Hair follicular keratinocyte (primary cell): Measurements from ENCODE around the gene LEAP2. TPM values are rescaled to one million over a fixed set of nuclear protein-coding genes. Genes with fewer than 3 reads are reported as not detected.

Experiments used
- total RNA-seq: library from RNA; depleted of rRNA; stranded (reverse); fragments of >200 nt; gene quantifications from 2 replicates; pipeline ENCODE4 v1.2.3, GENCODE V29; 2015

The LEAP2 gene, protein sequence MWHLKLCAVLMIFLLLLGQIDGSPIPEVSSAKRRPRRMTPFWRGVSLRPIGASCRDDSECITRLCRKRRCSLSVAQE
- 0.16 and 1.8 TPM in 2 replicates for total RNA-seq

DNA sequence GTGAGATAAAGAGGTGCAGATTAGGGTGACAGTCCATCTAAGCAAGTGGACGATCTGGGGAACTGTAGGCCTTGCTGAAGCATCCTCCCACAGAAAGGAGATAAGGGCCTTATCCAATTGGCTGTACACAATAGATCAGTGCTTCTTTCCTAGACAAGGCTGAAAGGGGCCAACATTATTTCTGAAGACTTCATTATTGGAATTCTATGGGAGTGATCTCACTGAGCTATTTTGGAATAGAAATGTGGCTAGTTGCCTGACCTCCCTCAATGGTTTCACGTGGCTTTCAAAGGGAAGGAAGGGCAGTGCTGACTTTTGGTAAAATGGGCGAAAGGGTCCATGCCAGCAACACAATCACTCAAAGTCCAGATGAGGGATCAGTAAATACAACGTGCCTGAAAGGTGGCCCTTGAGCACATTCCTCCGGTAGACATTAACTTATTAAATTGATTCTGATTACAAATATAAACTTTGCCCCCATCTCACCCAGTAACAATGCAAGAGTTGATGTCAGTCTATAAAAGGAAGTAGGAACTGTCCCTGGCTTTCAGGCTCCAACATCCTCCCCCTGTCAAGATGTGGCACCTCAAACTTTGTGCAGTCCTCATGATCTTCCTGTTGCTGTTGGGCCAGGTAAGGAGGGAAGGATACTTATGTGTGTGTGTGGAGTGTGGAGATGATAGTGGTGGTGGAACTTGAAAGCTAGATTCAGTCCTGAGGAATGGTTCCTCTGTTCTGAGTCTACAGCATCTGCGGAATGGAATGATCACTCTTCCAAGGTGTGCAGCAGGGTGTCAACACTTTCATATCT lies at the start of gene LEAP2:
TSS of gene LEAP2 (plus strand) at position 550 of the 811 bp plus-strand sequence. CDS start at position 577, 27 bp downstream.

GRCh38 chr5:132830436-132831094 lies 42.9 kb upstream of the LEAP2 start, which contains the start of gene SHROOM1:
SHROOM1 (minus strand) TSS chr5:132830647; CDS start chr5:132826140, 4,507 bp downstream.

DNA sequence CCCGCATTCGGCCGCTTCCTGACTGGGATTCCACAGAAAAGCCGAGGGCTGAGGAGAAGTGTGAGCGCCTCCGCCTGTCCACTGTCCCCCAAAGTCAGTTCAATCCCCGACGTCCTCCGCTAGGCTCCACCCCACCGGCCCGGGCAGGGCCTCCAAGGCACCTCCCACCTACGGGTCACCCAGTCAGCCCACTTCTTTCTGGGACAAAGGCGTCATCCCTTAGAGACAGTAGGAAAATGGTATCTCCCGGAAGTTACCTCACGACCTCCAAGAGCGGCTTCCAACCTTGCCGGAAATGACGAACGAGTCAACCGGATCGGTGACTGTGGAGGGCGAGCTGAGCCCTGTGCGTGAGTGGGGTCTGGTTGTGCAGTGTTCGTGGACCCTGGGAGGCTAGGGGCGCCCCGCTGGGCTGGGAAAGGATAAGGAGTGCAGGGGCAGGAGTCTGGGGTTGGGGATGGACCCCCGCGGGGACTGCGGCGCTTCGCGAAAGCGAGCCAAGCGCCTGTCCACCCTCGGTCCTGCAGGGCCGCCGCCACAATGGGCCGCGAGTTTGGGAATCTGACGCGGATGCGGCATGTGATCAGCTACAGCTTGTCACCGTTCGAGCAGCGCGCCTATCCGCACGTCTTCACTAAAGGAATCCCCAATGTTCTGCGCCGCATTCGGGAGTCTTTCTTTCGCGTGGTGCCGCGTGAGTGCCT lies 7.0 kb upstream of the LEAP2 start, which contains the start of the genes GDF9 and UQCRQ:
TSS of gene GDF9 (minus strand) at position 128 of the 704 bp plus-strand sequence. CDS start 1,936 bp downstream, outside the sequence.
TSS of gene UQCRQ (plus strand) at position 301 of the 704 bp plus-strand sequence. CDS start at position 541, 240 bp downstream.

Other genes starting within 250 kb of the LEAP2 start
- not detected in 2 replicates for gene IL13, start 215.5 kb upstream of the LEAP2 start, total RNA-seq
- gene IL4, start 199.7 kb upstream of the LEAP2 start, total RNA-seq, result not detected in 2 replicates
- gene KIF3A, start 136.1 kb upstream of the LEAP2 start, total RNA-seq, result 6.0 and 6.6 TPM in 2 replicates
- gene CCNI2, start 126.2 kb upstream of the LEAP2 start, total RNA-seq, result 0.16 and 0.30 TPM in 2 replicates
- 29.7 and 32.7 TPM in 2 replicates for gene SEPTIN8, start 96.4 kb upstream of the LEAP2 start, total RNA-seq
- gene SOWAHA, start 60.4 kb upstream of the LEAP2 start, total RNA-seq, result not detected in 2 replicates
- 5.3 and 11.2 TPM in 2 replicates for gene SHROOM1, start 43.0 kb upstream of the LEAP2 start, total RNA-seq
- 0.42 TPM in 1 of 2 replicates, not detected in the other for gene GDF9, start 7.2 kb upstream of the LEAP2 start, total RNA-seq
- gene UQCRQ, start 7.0 kb upstream of the LEAP2 start, total RNA-seq, result 221 and 284 TPM in 2 replicates
- gene AFF4, start 90.0 kb downstream of the LEAP2 start, total RNA-seq, result 20.8 and 26.4 TPM in 2 replicates
- 18.4 and 36.2 TPM in 2 replicates for gene ZCCHC10, start 152.9 kb downstream of the LEAP2 start, total RNA-seq
- 95.3 and 128 TPM in 2 replicates for gene HSPA4, start 178.3 kb downstream of the LEAP2 start, total RNA-seq